ENCODE results near the gene STAG3. TPM values are rescaled to one million over a fixed set of nuclear protein-coding genes. Genes with fewer than 3 reads are reported as not detected.
"Not testable (repeated sequence)": the region's sequence is repeated elsewhere in the genome, so short reads cannot be mapped to it uniquely, and the experiment has no call there.

STAG3 gene
- total RNA-seq, 1 donor from 2014 or later, result not detected

- not testable (repeated sequence) for DNase-seq (ENCODE audit: low read depth)
These were observed 69.1 kb downstream of the STAG3 start for GRCh38 chr7:100246865-100247137.

GRCh38 chr7:100247152-100247757, 69.5 kb downstream of the STAG3 start:
- DNase-seq (ENCODE audit: low read depth), result peak; percentile 96

GRCh38 chr7:100248483-100248882, 70.8 kb downstream of the STAG3 start:
- DNase-seq (ENCODE audit: low read depth), result no peak

GRCh38 chr7:100257017-100257416, 79.3 kb downstream of the STAG3 start:
- DNase-seq (ENCODE audit: low read depth), result no peak

- not testable (repeated sequence) for DNase-seq (ENCODE audit: low read depth)
These were observed 82.3 kb downstream of the STAG3 start for GRCh38 chr7:100259984-100260383.

GRCh38 chr7:100262896-100263295, 85.2 kb downstream of the STAG3 start:
- not testable (repeated sequence) for DNase-seq (ENCODE audit: low read depth)

Small RNA genes within 50 kb of the gene (microRNA-seq; reads per million reads assigned to microRNA genes)
- not detected for gene MIR4658

Other genes with a start within 250 kb of the STAG3 start
- gene GJC3, start 248.3 kb upstream of the STAG3 start, total RNA-seq, result not detected in 2 replicates
- gene AZGP1, start 201.9 kb upstream of the STAG3 start, total RNA-seq, result not detected in 2 replicates
- 27.5 and 34.2 TPM in 2 replicates for gene ZKSCAN1, start 162.3 kb upstream of the STAG3 start, total RNA-seq
- gene ZSCAN21, start 128.1 kb upstream of the STAG3 start, total RNA-seq, result 25.2 and 27.2 TPM in 2 replicates
- 40.7 and 61.3 TPM in 2 replicates for gene ZNF3, start 96.2 kb upstream of the STAG3 start, total RNA-seq
- gene COPS6, start 88.9 kb upstream of the STAG3 start, total RNA-seq, result 52.9 and 56.0 TPM in 2 replicates
- gene MCM7, start 76.5 kb upstream of the STAG3 start, total RNA-seq, result 23.2 and 31.1 TPM in 2 replicates
- gene AP4M1, start 76.3 kb upstream of the STAG3 start, total RNA-seq, result 38.5 and 51.7 TPM in 2 replicates
- 58.8 and 76.8 TPM in 2 replicates for gene TAF6, start 58.6 kb upstream of the STAG3 start, total RNA-seq
- 14.0 and 19.7 TPM in 2 replicates for gene CNPY4, start 58.3 kb upstream of the STAG3 start, total RNA-seq
- gene MBLAC1, start 51.0 kb upstream of the STAG3 start, total RNA-seq, result 3.5 and 4.5 TPM in 2 replicates
- gene LAMTOR4, start 29.0 kb upstream of the STAG3 start, total RNA-seq, result 117 and 139 TPM in 2 replicates
- 11.2 and 12.7 TPM in 2 replicates for gene TRAPPC14, start 19.2 kb upstream of the STAG3 start, total RNA-seq
- 4.4 and 4.8 TPM in 2 replicates for gene GAL3ST4, start 9.3 kb upstream of the STAG3 start, total RNA-seq
- gene GPC2, start 537 bp upstream of the STAG3 start, total RNA-seq, result 60.4 and 65.3 TPM in 2 replicates
- not detected in 2 replicates for gene PVRIG, start 42.0 kb downstream of the STAG3 start, total RNA-seq
- gene SPDYE3, start 129.8 kb downstream of the STAG3 start, total RNA-seq, result not detected in 2 replicates
- gene PILRB, start 180.2 kb downstream of the STAG3 start, total RNA-seq, result 10.7 and 11.0 TPM in 2 replicates
- 0.51 TPM in 1 of 2 replicates, not detected in the other for gene PILRA, start 195.6 kb downstream of the STAG3 start, total RNA-seq